HepG2 (cell line): ENCODE measurements around the gene AGK. TPM values are rescaled to one million over a fixed set of nuclear protein-coding genes. Genes with fewer than 3 reads are reported as not detected.
A peak's percentile ranks its signal among the peaks of the same experiment; 100 is the strongest.

Source experiments
- ATAC-seq: fragments of 200-7000 bp; cut with Tn5 transposase; 3 replicates; pipeline ENCODE4 v1.9.1; 2020; ENCODE audit warnings: mild to moderate bottlenecking, moderate library complexity
- BruUV-seq: library from RNA; stranded (reverse); fragments of 400-500 nt; replicated peaks from 2 replicates; lab custom pipeline; 2021; lab: Mats Ljungman, UMichigan
- CTCF ChIA-PET: fragments of 300-600 bp; formaldehyde crosslinking; extraction: SDS; loops from one replicate; lab custom pipeline; 2021; ENCODE audit warnings: low total read pairs, inconsistent platforms, low intra/inter-chr PET ratio; lab: Yijun Ruan, JAX
- POLR2A ChIA-PET: fragments of 350-600 bp; sonication (Branson Sonifier 250); formaldehyde crosslinking; loops from one replicate; lab custom pipeline; 2020; ENCODE audit warnings: antibody characterized with exemption, inconsistent platforms; lab: Yijun Ruan, JAX
- DNase-seq: peaks from one replicate; pipeline ENCODE4 v3.0.0-alpha.2; 2015; ENCODE audit warnings: low spot score
- FAIRE-seq: peaks from 3 replicates; lab custom pipeline; 2011; peaks lifted over from hg19 to GRCh38; lab: Jason Lieb, UNC
- H2AFZ ChIP-seq: one replicate; pipeline ENCODE4 v1.6.1; 2011; ENCODE audit warnings: low read length, inconsistent platforms
- H3K27ac ChIP-seq: fragments of 300-600 bp; 3 replicates; pipeline ENCODE4 v1.8.0; 2011; ENCODE audit warnings: mixed run types, mild to moderate bottlenecking, mixed read lengths, low read length, inconsistent platforms; ENCODE audit not compliant: insufficient read depth; ENCODE audit errors: extremely low read length
- H3K27me3 ChIP-seq, 2 experiments: fragments of 200-600 bp in 1 of 2; 2 replicates in 1 of 2; 3 replicates in 1 of 2; pipeline versions ENCODE4 v1.6.0 to v1.8.0; 2011; ENCODE audit warnings: low read length in 2 of 2, mild to moderate bottlenecking in 2 of 2, moderate library complexity in 2 of 2, inconsistent platforms in 1 of 2; ENCODE audit not compliant: insufficient read depth in 2 of 2, control insufficient read depth in 1 of 2
- H3K36me3 ChIP-seq, 2 experiments: fragments of 200-600 bp in 1 of 2; replicated peaks in 1 of 2; 2 replicates in 1 of 2; 3 replicates in 1 of 2; pipeline versions ENCODE4 v1.5.1 to v1.8.0; 2011; ENCODE audit warnings: low read length in 2 of 2, inconsistent platforms in 1 of 2; ENCODE audit not compliant: insufficient read depth in 2 of 2, control insufficient read depth in 1 of 2
- H3K4me1 ChIP-seq: 2 replicates; pipeline ENCODE4 v1.5.1; 2012; ENCODE audit warnings: low read length, inconsistent platforms; ENCODE audit not compliant: insufficient read depth
- H3K4me2 ChIP-seq: 2 replicates; pipeline ENCODE4 v1.6.0; 2011; ENCODE audit warnings: low read depth, low read length, inconsistent platforms
- H3K4me3 ChIP-seq, 3 experiments: fragments of 200-600 bp in 1 of 3; sonication (generic), shearing (Covaris generic) in 1 of 3; replicated peaks in 1 of 3; 2 replicates each; pipeline ENCODE4 v1.5.1; 2011 to 2016; ENCODE audit warnings: low read length in 3 of 3, inconsistent platforms in 2 of 3, low read depth in 2 of 3, mild to moderate bottlenecking in 2 of 3, control low read depth in 1 of 3, mixed read lengths in 1 of 3; ENCODE audit not compliant: insufficient read depth in 1 of 3
- H3K79me2 ChIP-seq: one replicate; pipeline ENCODE4 v1.6.1; 2011; ENCODE audit warnings: low read length, inconsistent platforms; ENCODE audit not compliant: insufficient read depth
- H3K9ac ChIP-seq: 2 replicates; pipeline ENCODE4 v1.6.0; 2011; ENCODE audit warnings: mild to moderate bottlenecking, low read depth, low read length, inconsistent platforms; ENCODE audit not compliant: insufficient read depth
- H3K9me3 ChIP-seq: 2 replicates; pipeline ENCODE4 v1.5.1; 2012; ENCODE audit warnings: mild to moderate bottlenecking, low read length
- H4K20me1 ChIP-seq: 2 replicates; pipeline ENCODE4 v1.6.0; 2011; ENCODE audit warnings: inconsistent platforms, mild to moderate bottlenecking, low read length, moderate library complexity; ENCODE audit not compliant: insufficient read depth
- STAG1 ChIP-seq: sonication (generic); formaldehyde crosslinking; IDR thresholded peaks from 2 replicates; pipeline ENCODE4 v1.4.0; 2020; ENCODE audit warnings: missing genetic modification reagents
- ZBTB49 ChIP-seq: sonication (generic); formaldehyde crosslinking; IDR thresholded peaks from 2 replicates; pipeline ENCODE4 v1.4.0; 2020; ENCODE audit warnings: missing genetic modification reagents, borderline replicate concordance
- ZFP1 ChIP-seq: IDR thresholded peaks from 2 replicates; pipeline ENCODE4 v1.6.1; 2016
- WGBS: methylation state at CpG from one replicate; pipeline ENCODE4 v1.1.6; 2017; ENCODE audit warnings: low lambda C conversion rate; 5-methylcytosine and 5-hydroxymethylcytosine counted together
- in situ Hi-C: cut with HindIII; loops from 2 replicates; pipeline ENCODE4 v1.10.0; 2017; ENCODE audit warnings: low pct_unique_long_range_greater_than_20kb; ENCODE audit not compliant: extremely low pct_ligation_motif_present
- intact Hi-C: fragments of 100-400 bp; cut with micrococcal nuclease; formaldehyde crosslinking; loops from one replicate; pipeline ENCODE4 v1.10.0; 2022; ENCODE audit not compliant: unreplicated experiment
- polyA plus RNA-seq, 8 experiments: library from polyadenylated mRNA; depleted of rRNA in 3 of 8; stranded (reverse) in 7 of 8; unstranded in 1 of 8; fragments of >200 nt; fragmentation: Illumina TruSeq in 4 of 8; extraction: Trizol in 4 of 8; gene quantifications; 2 replicates each; pipeline versions ENCODE4 v1.2.1 to v1.2.3, GENCODE V29; 2011 to 2016; ENCODE audit warnings: low read depth in 4 of 8, missing spikeins in 1 of 8, mixed read lengths in 1 of 8; ENCODE audit not compliant: insufficient read depth in 1 of 8
- total RNA-seq, 5 experiments: library from RNA; depleted of rRNA; stranded (reverse); fragments of >200 nt; fragmentation: Illumina TruSeq; extraction: Trizol; gene quantifications; 2 replicates each; pipeline ENCODE4 v1.2.3, GENCODE V29; 2016; ENCODE audit warnings: low read depth in 1 of 5
- TF ChIP-seq, protein P1 (sequence below): sonication (generic); formaldehyde crosslinking; IDR thresholded peaks from 2 replicates; pipeline ENCODE4 v1.5.0; 2020; ENCODE audit warnings: mild to moderate bottlenecking, missing genetic modification reagents, moderate library complexity

The AGK gene
- total and polyA plus RNA-seq, 2 of the 13 experiments (the other 11 are each of a cell fraction or from before 2014, with no cell fraction given), result 23.7 to 30.1 TPM

- ChIA-PET CTCF (interaction anchor here (0.8 kb wide), 1 partner anchor 21 kb away, joined by 4 read pairs; no protein-coding TSS in a partner anchor), POLR2A (no interaction called here)
- TF ChIP-seq STAG1 (CRISPR knock-in tag) (peak; percentile 28; the same call in 1 of the 2 replicates), ZBTB49 (CRISPR knock-in tag) (no peak), ZFP1 (CRISPR knock-in tag) (no peak)
- TF ChIP-seq, protein P1, sequence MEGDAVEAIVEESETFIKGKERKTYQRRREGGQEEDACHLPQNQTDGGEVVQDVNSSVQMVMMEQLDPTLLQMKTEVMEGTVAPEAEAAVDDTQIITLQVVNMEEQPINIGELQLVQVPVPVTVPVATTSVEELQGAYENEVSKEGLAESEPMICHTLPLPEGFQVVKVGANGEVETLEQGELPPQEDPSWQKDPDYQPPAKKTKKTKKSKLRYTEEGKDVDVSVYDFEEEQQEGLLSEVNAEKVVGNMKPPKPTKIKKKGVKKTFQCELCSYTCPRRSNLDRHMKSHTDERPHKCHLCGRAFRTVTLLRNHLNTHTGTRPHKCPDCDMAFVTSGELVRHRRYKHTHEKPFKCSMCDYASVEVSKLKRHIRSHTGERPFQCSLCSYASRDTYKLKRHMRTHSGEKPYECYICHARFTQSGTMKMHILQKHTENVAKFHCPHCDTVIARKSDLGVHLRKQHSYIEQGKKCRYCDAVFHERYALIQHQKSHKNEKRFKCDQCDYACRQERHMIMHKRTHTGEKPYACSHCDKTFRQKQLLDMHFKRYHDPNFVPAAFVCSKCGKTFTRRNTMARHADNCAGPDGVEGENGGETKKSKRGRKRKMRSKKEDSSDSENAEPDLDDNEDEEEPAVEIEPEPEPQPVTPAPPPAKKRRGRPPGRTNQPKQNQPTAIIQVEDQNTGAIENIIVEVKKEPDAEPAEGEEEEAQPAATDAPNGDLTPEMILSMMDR, result peak; percentile 45
- ATAC-seq, result peak; percentile 86
- H3K27me3 ChIP-seq, result no peaks in the 10 kb centered on the region
- H3K4me3 ChIP-seq, result no peak overlapping the region
- H3K36me3 ChIP-seq, result peaks cover 1 to 7% of the 10 kb centered on the region in 2 experiments; a peak in 1 of 5 replicates
- in situ Hi-C loops, result no loop called here
- no peak overlapping the region for H3K9ac ChIP-seq
- no TSS peak for BruUV-seq
- no peak for FAIRE-seq
- intact Hi-C loops, result no loop called here
- H3K9me3 ChIP-seq, result no peaks in the 10 kb centered on the region
- WGBS, result 86% methylated on average over 4 of the region's 4 CpGs
- no peak overlapping the region for H3K4me2 ChIP-seq
- H3K27ac ChIP-seq, result no peak overlapping the region
- no peaks in the 10 kb centered on the region for H4K20me1 ChIP-seq
- DNase-seq, result no peak
- H3K79me2 ChIP-seq, result no peaks in the 10 kb centered on the region
- no peaks in the 10 kb centered on the region for H3K4me1 ChIP-seq
- H2AFZ ChIP-seq, result no peak overlapping the region
These were observed 123.5 kb downstream of the AGK start for GRCh38 chr7:141674702-141675101.
